Kidney epithelial cell (primary cell): ENCODE data around the gene SDS. TPM values are rescaled to one million over a fixed set of nuclear protein-coding genes. Genes with fewer than 3 reads are reported as not detected.

Experiments
- DNase-seq: peaks from one replicate; pipeline ENCODE4 v3.0.0-alpha.2; 2010; ENCODE audit warnings: low read depth
- H3K27me3 ChIP-seq: 2 replicates; pipeline ENCODE4 v1.6.0; 2011; ENCODE audit warnings: low read length; ENCODE audit not compliant: control insufficient read depth, insufficient read depth
- H3K36me3 ChIP-seq: 2 replicates; pipeline ENCODE4 v1.5.1; 2011; ENCODE audit warnings: low read length; ENCODE audit not compliant: control insufficient read depth, insufficient read depth
- H3K4me3 ChIP-seq: 2 replicates; pipeline ENCODE4 v1.5.1; 2011; ENCODE audit warnings: low read depth, mild to moderate bottlenecking, control low read depth, low read length
- CTCF ChIP-seq: IDR thresholded peaks from 2 replicates; pipeline ENCODE4 v1.5.1; 2011; ENCODE audit warnings: mild to moderate bottlenecking, moderate library complexity, low read length, control low read depth, inconsistent platforms; ENCODE audit not compliant: insufficient read depth, poor library complexity, severe bottlenecking
- total RNA-seq: library from RNA; depleted of rRNA; stranded (reverse); fragments of >200 nt; gene quantifications from 2 replicates; pipeline ENCODE4 v1.2.3, GENCODE V29; 2015

SDS gene
- total RNA-seq, 1 donor from 2014 or later: not detected

DNA sequence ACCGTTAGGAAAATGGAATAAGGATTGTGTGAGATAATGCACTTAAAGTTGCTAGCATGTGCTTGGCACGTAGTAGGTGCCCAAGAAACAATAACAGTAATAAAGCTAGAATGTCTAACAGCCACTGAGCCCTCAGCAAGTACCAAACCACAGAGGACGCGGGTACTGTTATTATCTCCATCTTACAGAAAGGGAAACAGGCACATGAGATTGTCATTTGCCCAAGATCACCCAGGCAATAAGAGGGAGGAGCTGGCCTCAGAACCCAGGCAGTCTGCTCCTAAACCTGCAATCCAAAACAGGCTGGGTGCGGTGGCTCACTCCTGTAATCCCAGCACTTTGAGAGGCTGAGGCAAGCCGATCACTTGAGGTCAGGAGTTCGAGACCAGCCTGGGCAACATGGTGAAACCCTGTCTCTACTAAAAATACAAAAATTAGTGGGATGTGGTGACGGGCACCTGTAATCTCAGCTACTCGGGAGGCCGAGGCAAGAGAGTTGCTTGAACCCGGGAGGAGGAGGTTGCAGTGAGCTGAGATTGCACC, 5.1 kb upstream of the SDS start:
- no peak for TF ChIP-seq CTCF
- Histone ChIP-seq H3K4me3 (no peak overlapping the region), H3K27me3 (peaks cover 4% of the 10 kb centered on the region), H3K36me3 (no peaks in the 10 kb centered on the region)
- no peak for DNase-seq

DNA sequence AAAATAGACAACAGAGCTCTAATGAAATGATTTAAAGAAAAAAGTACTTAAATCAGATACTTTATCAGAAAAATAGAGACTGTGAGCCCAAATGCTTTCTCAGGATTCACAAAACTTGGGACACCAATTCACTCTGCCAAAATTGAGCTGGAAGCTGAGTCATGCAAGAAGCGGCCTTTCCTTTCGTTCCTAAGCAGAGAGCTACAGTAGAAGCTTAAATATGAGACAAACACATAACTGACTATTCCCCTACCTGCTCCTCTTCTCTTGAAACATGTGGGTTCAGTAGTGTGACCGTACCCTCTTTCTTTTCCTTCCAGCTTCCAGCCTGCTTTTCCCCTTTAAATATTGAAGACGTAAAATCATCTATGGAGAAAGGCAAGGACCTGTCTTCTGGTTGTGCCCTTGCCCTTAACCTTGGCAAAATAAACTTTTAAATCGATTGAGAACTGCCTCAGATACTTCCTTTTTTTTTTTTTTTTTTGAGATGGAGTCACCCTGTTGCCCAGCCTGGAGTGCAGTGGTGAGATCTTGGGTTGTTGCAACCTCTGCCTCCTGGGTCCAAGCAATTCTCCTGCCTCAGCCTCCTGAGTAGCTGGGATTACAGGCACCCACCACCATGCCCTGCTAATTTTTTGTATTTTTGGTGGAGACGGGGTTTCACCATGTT, 4.4 kb upstream of the SDS start:
- no peak for DNase-seq
- Histone ChIP-seq H3K27me3 (peaks cover 4% of the 10 kb centered on the region), H3K36me3 (no peaks in the 10 kb centered on the region), H3K4me3 (no peak overlapping the region)
- no peak for TF ChIP-seq CTCF

GRCh38 chr12:113405694-113406093, 2.0 kb upstream of the SDS start:
- no peak for TF ChIP-seq CTCF
- no peak for DNase-seq
- H3K36me3 ChIP-seq: no peaks in the 10 kb centered on the region
- H3K4me3 ChIP-seq: no peak overlapping the region
- peaks cover 4% of the 10 kb centered on the region for H3K27me3 ChIP-seq

DNA sequence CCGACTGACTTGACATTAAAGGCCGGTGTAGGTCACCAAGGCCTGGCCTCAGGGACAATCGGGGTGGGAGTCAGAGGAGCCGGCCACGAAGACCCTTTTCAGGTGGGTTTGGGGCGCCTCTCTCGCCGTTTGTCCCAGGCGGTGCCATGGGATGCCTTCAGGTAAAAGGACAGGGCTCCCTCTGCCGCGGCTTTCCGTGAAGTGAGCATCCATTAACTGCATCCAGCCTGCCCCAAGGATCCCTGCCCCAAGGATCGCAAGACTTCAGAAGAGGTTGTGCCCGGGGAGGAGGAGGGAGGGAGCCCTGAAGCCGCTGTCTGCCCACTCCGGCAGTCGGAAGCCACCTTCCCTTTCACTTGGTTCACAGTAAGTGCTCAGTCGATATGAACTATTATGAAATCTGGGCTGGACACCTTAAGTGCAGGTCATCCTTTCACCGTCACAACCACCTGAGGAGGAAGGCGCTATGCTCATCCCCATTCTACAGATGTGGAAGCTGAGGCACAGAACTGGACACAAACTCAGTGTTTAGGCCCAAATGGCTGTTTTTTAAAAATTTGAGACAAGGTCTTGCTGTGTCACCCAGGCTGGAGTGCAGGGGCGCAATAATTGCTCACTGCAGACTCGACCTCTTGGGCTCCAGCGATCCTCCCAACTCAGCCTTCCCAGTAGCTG, 964 bp downstream of the SDS start:
- Histone ChIP-seq H3K4me3 (no peak overlapping the region), H3K27me3 (peaks cover 3% of the 10 kb centered on the region), H3K36me3 (no peaks in the 10 kb centered on the region)
- no peak for TF ChIP-seq CTCF
- no peak for DNase-seq

DNA sequence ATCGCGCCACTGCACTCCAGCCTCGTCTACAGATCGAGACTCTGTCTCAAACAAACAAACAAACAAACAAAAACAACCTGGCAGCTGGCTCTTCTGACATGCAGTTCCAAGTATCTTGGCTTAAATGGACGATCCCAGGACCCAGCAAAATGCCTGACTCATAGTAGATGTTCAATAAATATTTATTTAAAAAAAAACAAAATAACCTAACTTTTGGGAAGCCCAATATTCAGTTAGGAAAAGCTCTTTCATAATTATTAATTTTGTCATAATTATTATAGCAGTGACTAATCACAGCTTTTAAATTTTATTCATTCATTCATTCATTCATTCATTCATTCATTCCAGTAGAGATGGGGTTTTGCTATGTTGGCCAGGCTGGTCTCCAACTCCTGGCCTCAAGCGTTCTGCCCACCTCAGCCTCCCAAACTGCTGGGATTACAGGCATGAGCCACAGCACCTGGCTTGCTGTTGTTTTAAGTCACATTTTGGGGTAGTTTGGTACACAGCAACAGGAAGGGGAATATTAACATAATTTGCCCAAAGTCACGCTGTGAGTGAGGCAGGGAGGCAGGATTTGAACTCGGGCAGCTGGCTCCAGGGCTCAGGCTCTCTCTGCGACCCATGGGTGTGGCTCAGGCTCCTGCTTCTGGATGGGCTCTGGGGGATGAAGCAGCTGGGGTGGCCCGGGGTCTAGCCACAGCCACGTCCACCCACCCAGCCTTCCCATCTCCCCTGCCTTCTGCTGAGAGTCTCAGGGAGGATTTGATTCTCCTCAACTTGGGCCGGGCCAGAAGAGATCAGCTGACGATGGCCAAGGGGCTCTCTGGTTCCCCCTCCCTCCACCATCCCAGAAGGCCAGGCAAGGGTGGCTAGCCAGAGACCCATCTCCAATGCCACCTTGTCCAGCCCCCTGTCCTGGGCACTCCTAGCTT, 2.4 kb downstream of the SDS start:
- H3K4me3 ChIP-seq: no peak overlapping the region
- H3K27me3 ChIP-seq: peaks cover 11% of the 10 kb centered on the region
- TF ChIP-seq CTCF: no peak
- DNase-seq: no peak
- no peaks in the 10 kb centered on the region for H3K36me3 ChIP-seq
